KMS-11 (cell line): ENCODE data around the gene GUCY2F.

Experiments used
- H2AFZ ChIP-seq: fragments of 200-600 bp; sonication (generic); 2 replicates; pipeline ENCODE4 v1.6.1; 2016; ENCODE audit warnings: antibody characterized with exemption, mixed run types, low read depth
- H3K27ac ChIP-seq: fragments of 200-600 bp; sonication (generic); 2 replicates; pipeline ENCODE4 v1.6.1; 2016; ENCODE audit warnings: mild to moderate bottlenecking, mixed run types
- H3K27me3 ChIP-seq: fragments of 200-600 bp; sonication (generic); 2 replicates; pipeline ENCODE4 v1.6.1; 2017; ENCODE audit warnings: mild to moderate bottlenecking, low read depth, mixed run types, moderate library complexity; ENCODE audit not compliant: insufficient read depth
- H3K36me3 ChIP-seq: fragments of 200-600 bp; sonication (generic); 2 replicates; pipeline ENCODE4 v1.6.1; 2017; ENCODE audit warnings: mild to moderate bottlenecking, mixed run types; ENCODE audit not compliant: insufficient read depth
- H3K4me1 ChIP-seq: fragments of 200-600 bp; sonication (generic); 2 replicates; pipeline ENCODE4 v1.6.1; 2016; ENCODE audit warnings: mild to moderate bottlenecking, low read depth, mixed run types; ENCODE audit not compliant: poor library complexity, severe bottlenecking
- H3K4me2 ChIP-seq: fragments of 200-600 bp; sonication (generic); 2 replicates; pipeline ENCODE4 v1.7.0; 2016; ENCODE audit warnings: mild to moderate bottlenecking, mixed run types
- H3K4me3 ChIP-seq: fragments of 200-600 bp; sonication (generic); IDR thresholded peaks from 2 replicates; pipeline ENCODE4 v1.6.1; 2017; ENCODE audit warnings: low read depth, low read length, mixed read lengths; ENCODE audit not compliant: insufficient read depth
- H3K79me2 ChIP-seq: fragments of 200-600 bp; sonication (generic); 2 replicates; pipeline ENCODE4 v1.6.1; 2016; ENCODE audit warnings: low read depth, mixed run types; ENCODE audit not compliant: insufficient read depth
- H3K9ac ChIP-seq: fragments of 200-600 bp; sonication (generic); 2 replicates; pipeline ENCODE4 v1.6.1; 2016; ENCODE audit warnings: mild to moderate bottlenecking, mixed run types
- H4K20me1 ChIP-seq: fragments of 200-600 bp; sonication (generic); 2 replicates; pipeline ENCODE4 v1.6.1; 2016; ENCODE audit warnings: mild to moderate bottlenecking, mixed run types; ENCODE audit not compliant: insufficient read depth
- CTCF ChIP-seq: fragments of 200-600 bp; sonication (generic); conservative IDR thresholded peaks from 2 replicates; pipeline ENCODE4 v1.6.1; 2017; ENCODE audit warnings: low read depth, mild to moderate bottlenecking, antibody characterized with exemption, low read length, moderate library complexity, mixed read lengths

Gene GUCY2F

GRCh38 chrX:109485470-109486340, 3.8 kb upstream of the GUCY2F start:
- no peaks in the 10 kb centered on the region for H3K79me2 ChIP-seq
- no peaks in the 10 kb centered on the region for H4K20me1 ChIP-seq
- peak; percentile 90 for TF ChIP-seq CTCF
- H3K27ac ChIP-seq = no peak overlapping the region
- no peaks in the 10 kb centered on the region for H3K36me3 ChIP-seq
- no peak overlapping the region for H3K4me3 ChIP-seq
- no peak overlapping the region for H3K4me2 ChIP-seq
- H2AFZ ChIP-seq = no peak overlapping the region
- H3K4me1 ChIP-seq = no peaks in the 10 kb centered on the region
- no peak overlapping the region for H3K9ac ChIP-seq
- no peaks in the 10 kb centered on the region for H3K27me3 ChIP-seq

GRCh38 chrX:109484886-109485285, 3.0 kb upstream of the GUCY2F start:
- H3K79me2 ChIP-seq = no peaks in the 10 kb centered on the region
- H3K4me3 ChIP-seq = no peak overlapping the region
- H3K27me3 ChIP-seq = no peaks in the 10 kb centered on the region
- no peak overlapping the region for H3K27ac ChIP-seq
- no peak overlapping the region for H3K4me2 ChIP-seq
- H4K20me1 ChIP-seq = no peaks in the 10 kb centered on the region
- H3K9ac ChIP-seq = no peak overlapping the region
- no peaks in the 10 kb centered on the region for H3K4me1 ChIP-seq
- H2AFZ ChIP-seq = no peak overlapping the region
- no peak for TF ChIP-seq CTCF
- no peaks in the 10 kb centered on the region for H3K36me3 ChIP-seq

- no peak overlapping the region for H3K4me3 ChIP-seq
- no peak overlapping the region for H2AFZ ChIP-seq
- H3K9ac ChIP-seq = no peak overlapping the region
- no peaks in the 10 kb centered on the region for H4K20me1 ChIP-seq
- H3K27me3 ChIP-seq = no peaks in the 10 kb centered on the region
- no peak; the same call in 1 of the 2 replicates for TF ChIP-seq CTCF
- no peaks in the 10 kb centered on the region for H3K4me1 ChIP-seq
- no peaks in the 10 kb centered on the region for H3K36me3 ChIP-seq
- H3K27ac ChIP-seq = no peak overlapping the region
- no peaks in the 10 kb centered on the region for H3K79me2 ChIP-seq
- no peak overlapping the region for H3K4me2 ChIP-seq
Observed at GRCh38 chrX:109475174-109475891, 6.6 kb downstream of the GUCY2F start.

- Histone ChIP-seq H3K27me3 (no peaks in the 10 kb centered on the region), H3K27ac (no peak overlapping the region), H3K4me3 (no peak overlapping the region), H2AFZ (no peak overlapping the region), H3K9ac (no peak overlapping the region), H3K4me2 (no peak overlapping the region), H3K4me1 (no peaks in the 10 kb centered on the region), H4K20me1 (no peaks in the 10 kb centered on the region), H3K79me2 (no peaks in the 10 kb centered on the region), H3K36me3 (no peaks in the 10 kb centered on the region)
- no peak; the same call in 1 of the 2 replicates for TF ChIP-seq CTCF
Observed at GRCh38 chrX:109472939-109473735, 8.7 kb downstream of the GUCY2F start.
